ENCODE measurements around the gene TBRG4. TPM values are rescaled to one million over a fixed set of nuclear protein-coding genes. Genes with fewer than 3 reads are reported as not detected.

Gene TBRG4
- total RNA-seq, 1 donor from 2014 or later: 47.4 TPM

GRCh38 chr7:45088821-45089340 lies 22.6 kb downstream of the TBRG4 start, which contains the start of gene NACAD:
Gene NACAD, minus strand, starts transcription at chr7:45088969. Its CDS starts 75 bp downstream, at chr7:45088894.
- peak; percentile 96 for DNase-seq

- no peak for DNase-seq
Observed at GRCh38 chr7:45088146-45088701, 23.3 kb downstream of the TBRG4 start.

- no peak for DNase-seq
Observed at GRCh38 chr7:45087301-45088145, 24.0 kb downstream of the TBRG4 start.

- DNase-seq: peak; percentile 61
Observed at GRCh38 chr7:45086331-45087065, 25.0 kb downstream of the TBRG4 start.

GRCh38 chr7:45085619-45086200 lies 25.8 kb downstream of the TBRG4 start:
- no peak for DNase-seq

- no peak for DNase-seq
Observed at GRCh38 chr7:45084901-45085618, 26.4 kb downstream of the TBRG4 start.

- DNase-seq: no peak
Observed at GRCh38 chr7:45084336-45084735, 27.2 kb downstream of the TBRG4 start.

GRCh38 chr7:45082831-45083331 lies 28.6 kb downstream of the TBRG4 start:
- no peak for DNase-seq

- no peak for DNase-seq
Observed at GRCh38 chr7:45082031-45082830, 29.3 kb downstream of the TBRG4 start.

GRCh38 chr7:45081670-45081974 lies 29.9 kb downstream of the TBRG4 start:
- DNase-seq: no peak

GRCh38 chr7:45080958-45081669 lies 30.4 kb downstream of the TBRG4 start:
- DNase-seq: no peak

GRCh38 chr7:45080265-45080957 lies 31.1 kb downstream of the TBRG4 start:
- no peak for DNase-seq

GRCh38 chr7:45078125-45078681 lies 33.3 kb downstream of the TBRG4 start:
- no peak for DNase-seq

GRCh38 chr7:45077579-45077978 lies 33.9 kb downstream of the TBRG4 start:
- no peak for DNase-seq

GRCh38 chr7:45076946-45077345 lies 34.6 kb downstream of the TBRG4 start:
- no peak for DNase-seq

- DNase-seq: no peak
Observed at GRCh38 chr7:45075871-45076796, 35.4 kb downstream of the TBRG4 start.

- no peak for DNase-seq
Observed at GRCh38 chr7:45075355-45075644, 36.2 kb downstream of the TBRG4 start.

Measured in occipital lobe (tissue), 2 donors.